Vagina (tissue), 2 donors: ENCODE measurements around the gene NIPBL. TPM values are rescaled to one million over a fixed set of nuclear protein-coding genes. Genes with fewer than 3 reads are reported as not detected.

Source experiments
- DNase-seq, 2 donors: peaks; one replicate each; pipeline ENCODE4 v3.0.0-alpha.2; 2017; ENCODE audit errors: extremely low spot score in 2 of 2
- H3K27ac ChIP-seq: fragments of 200-600 bp; sonication (generic); one replicate; pipeline ENCODE4 v1.5.1; 2019
- H3K27me3 ChIP-seq: fragments of 200-600 bp; sonication (generic); one replicate; pipeline ENCODE4 v1.5.1; 2019
- H3K36me3 ChIP-seq, 2 donors: fragments of 200-600 bp; sonication (generic); one replicate each; pipeline ENCODE4 v1.5.1; 2017 to 2019
- H3K4me1 ChIP-seq: fragments of 200-600 bp; sonication (generic); one replicate; pipeline ENCODE4 v1.5.1; 2019
- H3K4me3 ChIP-seq, 2 donors: fragments of 200-600 bp; sonication (generic); 1 replicate in 1 of 2; 2 replicates in 1 of 2; pipeline ENCODE4 v1.5.1; 2016 to 2019
- H3K9me3 ChIP-seq: fragments of 200-600 bp; sonication (generic); one replicate; pipeline ENCODE4 v1.5.1; 2019
- CTCF ChIP-seq, 3 experiments: fragments of 450-650 bp in 2 of 3; fragments of 200-600 bp in 1 of 3; sonication (generic) in 1 of 3; IDR thresholded peaks; one replicate each; pipeline ENCODE4 v1.5.1; 2017 to 2019; ENCODE audit warnings: antibody characterized with exemption in 3 of 3, mild to moderate bottlenecking in 2 of 3, moderate library complexity in 2 of 3
- POLR2A ChIP-seq, 2 donors: fragments of 450-650 bp; IDR thresholded peaks; one replicate each; pipeline ENCODE4 v1.6.1; 2017; ENCODE audit warnings: antibody characterized with exemption in 2 of 2, mild to moderate bottlenecking in 2 of 2, moderate library complexity in 2 of 2
- POLR2AphosphoS5 ChIP-seq, 2 donors: sonication (generic); formaldehyde crosslinking; IDR thresholded peaks; one replicate each; pipeline ENCODE4 v1.9.0; 2017; ENCODE audit warnings: antibody characterized with exemption in 2 of 2, mild to moderate bottlenecking in 2 of 2, low read depth in 1 of 2; ENCODE audit not compliant: insufficient read depth in 1 of 2
- intact Hi-C: fragments of 100-400 bp; cut with DNase I; formaldehyde crosslinking; loops from one replicate; pipeline ENCODE4 v1.15.1; 2023
- total RNA-seq: library from RNA; depleted of rRNA; stranded (reverse); fragments of >200 nt; gene quantifications from one replicate; pipeline ENCODE4 v1.2.3, GENCODE V29; 2016

Gene NIPBL
- total RNA-seq, 1 donor from 2014 or later, result 67.8 TPM

- no peak for DNase-seq
- Histone ChIP-seq H3K9me3 (no peaks in the 10 kb centered on the region), H3K27me3 (no peaks in the 10 kb centered on the region), H3K27ac (no peak overlapping the region), H3K4me1 (peaks cover 37% of the 10 kb centered on the region), H3K4me3 (no peak overlapping the region), H3K36me3 (no peaks in the 10 kb centered on the region)
- intact Hi-C loops, result no loop called here
- TF ChIP-seq POLR2AphosphoS5 (IDR thresholded peaks at IDR 0.05; ENCODE audit: insufficient read depth in 1 of 2, low read depth in 1 of 2), result no peak
- TF ChIP-seq POLR2A (IDR thresholded peaks at IDR 0.05), result no peak
- TF ChIP-seq CTCF (IDR thresholded peaks at IDR 0.05), result no peak
Measured at GRCh38 chr5:36946101-36946500, 69.5 kb downstream of the NIPBL start.

GRCh38 chr5:36948041-36948440, 71.5 kb downstream of the NIPBL start:
- TF ChIP-seq POLR2A (IDR thresholded peaks at IDR 0.05) (no peak), CTCF (IDR thresholded peaks at IDR 0.05) (no peak), POLR2AphosphoS5 (IDR thresholded peaks at IDR 0.05; ENCODE audit: insufficient read depth in 1 of 2, low read depth in 1 of 2) (no peak)
- DNase-seq, result no peak
- H3K27ac ChIP-seq, result no peak overlapping the region
- intact Hi-C loops, result no loop called here
- no peaks in the 10 kb centered on the region for H3K9me3 ChIP-seq
- H3K27me3 ChIP-seq, result no peaks in the 10 kb centered on the region
- no peak overlapping the region for H3K4me3 ChIP-seq
- no peaks in the 10 kb centered on the region for H3K36me3 ChIP-seq
- H3K4me1 ChIP-seq, result peaks cover 51% of the 10 kb centered on the region

GRCh38 chr5:36948650-36949049, 72.1 kb downstream of the NIPBL start:
- Histone ChIP-seq H3K27ac (no peak overlapping the region), H3K4me1 (peaks cover 57% of the 10 kb centered on the region), H3K9me3 (no peaks in the 10 kb centered on the region), H3K27me3 (no peaks in the 10 kb centered on the region), H3K36me3 (no peaks in the 10 kb centered on the region), H3K4me3 (no peak overlapping the region)
- DNase-seq, result no peak
- intact Hi-C loops, result no loop called here
- TF ChIP-seq POLR2AphosphoS5 (IDR thresholded peaks at IDR 0.05; ENCODE audit: insufficient read depth in 1 of 2, low read depth in 1 of 2), result no peak

GRCh38 chr5:36949593-36949992, 73.0 kb downstream of the NIPBL start:
- H3K36me3 ChIP-seq, result no peaks in the 10 kb centered on the region
- peaks cover 61% of the 10 kb centered on the region for H3K4me1 ChIP-seq
- TF ChIP-seq POLR2A (IDR thresholded peaks at IDR 0.05), result no peak
- no peak for TF ChIP-seq CTCF (IDR thresholded peaks at IDR 0.05)
- TF ChIP-seq POLR2AphosphoS5 (IDR thresholded peaks at IDR 0.05; ENCODE audit: insufficient read depth in 1 of 2, low read depth in 1 of 2), result no peak
- H3K27ac ChIP-seq, result no peak overlapping the region
- DNase-seq, result no peak
- no peak overlapping the region for H3K4me3 ChIP-seq
- no peaks in the 10 kb centered on the region for H3K27me3 ChIP-seq
- no peaks in the 10 kb centered on the region for H3K9me3 ChIP-seq
- intact Hi-C loops, result no loop called here

DNA sequence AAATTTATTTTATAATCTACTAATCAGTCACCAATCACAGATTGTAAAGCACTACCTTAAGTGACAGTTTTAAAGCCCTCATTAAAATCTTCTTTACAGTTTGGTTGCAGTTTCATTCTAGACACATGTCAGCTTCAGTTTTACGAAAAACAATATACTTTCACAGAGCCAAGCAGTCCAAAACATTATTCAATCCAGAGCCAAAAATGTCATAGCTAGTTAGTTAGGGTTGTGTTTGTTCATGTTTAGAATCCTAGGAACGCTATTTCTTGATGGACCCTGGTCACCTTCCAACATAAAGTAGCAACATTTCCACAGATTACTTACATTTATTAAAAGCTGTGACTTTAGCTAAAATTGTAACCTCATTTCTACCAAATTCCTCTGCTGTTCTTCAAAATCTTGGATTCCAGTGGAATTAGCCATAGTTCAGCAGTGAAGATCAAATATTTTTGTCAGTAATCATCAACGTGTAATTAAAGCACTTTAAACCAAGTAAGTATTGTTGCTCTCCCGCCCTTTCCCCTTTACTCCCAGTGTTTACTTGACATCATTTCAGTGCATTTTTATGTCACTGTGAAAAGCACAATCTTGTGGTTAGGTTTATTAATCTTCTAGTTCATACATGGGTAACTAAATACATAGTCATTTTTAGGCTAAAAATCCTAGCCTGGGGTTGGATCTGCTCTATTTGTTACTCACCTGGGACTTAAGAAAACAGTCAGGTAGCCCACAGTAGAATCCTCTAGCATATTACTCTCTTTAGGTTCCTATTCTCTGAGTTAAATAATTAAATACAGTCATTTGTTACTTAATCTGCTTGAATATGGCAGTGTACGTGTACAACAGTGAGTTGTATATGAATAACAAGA, 74.3 kb downstream of the NIPBL start:
- Histone ChIP-seq H3K27me3 (no peaks in the 10 kb centered on the region), H3K36me3 (no peaks in the 10 kb centered on the region), H3K4me1 (peaks cover 52% of the 10 kb centered on the region), H3K4me3 (no peak overlapping the region), H3K27ac (no peak overlapping the region), H3K9me3 (no peaks in the 10 kb centered on the region)
- intact Hi-C loops, result no loop called here
- TF ChIP-seq POLR2A (IDR thresholded peaks at IDR 0.05), result no peak
- no peak for TF ChIP-seq POLR2AphosphoS5 (IDR thresholded peaks at IDR 0.05; ENCODE audit: insufficient read depth in 1 of 2, low read depth in 1 of 2)
- TF ChIP-seq CTCF (IDR thresholded peaks at IDR 0.05), result no peak
- no peak for DNase-seq
